Peyer's patch (tissue), 4 donors: Measurements from ENCODE around the gene CSNK1E.

Experiments
- CTCF ChIP-seq, 6 experiments: fragments of 450-650 bp in 4 of 6; fragments of 200-600 bp in 2 of 6; sonication (generic) in 1 of 6; IDR thresholded peaks; one replicate each; pipeline ENCODE4 v1.5.1; 2017 to 2019; ENCODE audit warnings: antibody characterized with exemption in 6 of 6, mild to moderate bottlenecking in 3 of 6, moderate library complexity in 1 of 6
- POLR2A ChIP-seq, 2 donors: fragments of 450-650 bp; IDR thresholded peaks; one replicate each; pipeline ENCODE4 v1.5.1; 2017; ENCODE audit warnings: antibody characterized with exemption in 2 of 2, mild to moderate bottlenecking in 2 of 2, moderate library complexity in 2 of 2

- TF ChIP-seq CTCF (IDR thresholded peaks at IDR 0.05) (no peak), POLR2A (IDR thresholded peaks at IDR 0.05) (no peak)
Measured at GRCh38 chr22:38303974-38304373, 13.3 kb downstream of the CSNK1E start.
